Chondrocyte (in vitro differentiated cells): ENCODE data around the gene DHX58. TPM values are rescaled to one million over a fixed set of nuclear protein-coding genes. Genes with fewer than 3 reads are reported as not detected.
A peak's percentile ranks its signal among the peaks of the same experiment; 100 is the strongest.

Source experiments
- DNase-seq: peaks from one replicate; pipeline ENCODE4 v3.0.0; 2021; ENCODE audit warnings: mixed read lengths, low spot score
- H3K27ac Mint-ChIP-seq: one replicate; pipeline ENCODE4 v1.8.0; 2021; ENCODE audit warnings: mild to moderate bottlenecking, moderate library complexity, mixed read lengths; ENCODE audit not compliant: unreplicated experiment
- H3K27me3 Mint-ChIP-seq: 2 replicates; pipeline ENCODE4 v1.8.0; 2021; ENCODE audit warnings: low read depth, mixed read lengths
- H3K36me3 Mint-ChIP-seq: 2 replicates; pipeline ENCODE4 v1.8.0; 2021; ENCODE audit warnings: low read depth, mixed read lengths
- H3K4me1 Mint-ChIP-seq: 2 replicates; pipeline ENCODE4 v1.8.0; 2021; ENCODE audit warnings: low read depth, mild to moderate bottlenecking, mixed read lengths
- H3K4me3 Mint-ChIP-seq: one replicate; pipeline ENCODE4 v1.8.0; 2021; ENCODE audit warnings: mild to moderate bottlenecking, moderate library complexity, mixed read lengths; ENCODE audit not compliant: unreplicated experiment
- H3K9me3 Mint-ChIP-seq: 2 replicates; pipeline ENCODE4 v1.8.0; 2021; ENCODE audit warnings: low read depth, mixed read lengths
- total RNA-seq: library from RNA; stranded (reverse); gene quantifications from 3 replicates; pipeline ENCODE4 v1.2.1, GENCODE V29; 2021
- TF ChIP-seq, protein P1 (sequence below): fragments of 200-600 bp; sonication (generic); IDR thresholded peaks from 2 replicates; pipeline ENCODE4 v1.5.0; 2021; ENCODE audit warnings: antibody characterized with exemption, mild to moderate bottlenecking, moderate library complexity

Gene DHX58
- total RNA-seq, 1 donor from 2014 or later = 0.55 TPM

- no peak for DNase-seq
- Mint-ChIP-seq H3K9me3 (no peaks in the 10 kb centered on the region), H3K27ac (no peak overlapping the region), H3K27me3 (no peaks in the 10 kb centered on the region), H3K4me3 (no peak overlapping the region), H3K36me3 (peaks cover 14% of the 10 kb centered on the region), H3K4me1 (peaks cover 25% of the 10 kb centered on the region)
- TF ChIP-seq, protein P1, sequence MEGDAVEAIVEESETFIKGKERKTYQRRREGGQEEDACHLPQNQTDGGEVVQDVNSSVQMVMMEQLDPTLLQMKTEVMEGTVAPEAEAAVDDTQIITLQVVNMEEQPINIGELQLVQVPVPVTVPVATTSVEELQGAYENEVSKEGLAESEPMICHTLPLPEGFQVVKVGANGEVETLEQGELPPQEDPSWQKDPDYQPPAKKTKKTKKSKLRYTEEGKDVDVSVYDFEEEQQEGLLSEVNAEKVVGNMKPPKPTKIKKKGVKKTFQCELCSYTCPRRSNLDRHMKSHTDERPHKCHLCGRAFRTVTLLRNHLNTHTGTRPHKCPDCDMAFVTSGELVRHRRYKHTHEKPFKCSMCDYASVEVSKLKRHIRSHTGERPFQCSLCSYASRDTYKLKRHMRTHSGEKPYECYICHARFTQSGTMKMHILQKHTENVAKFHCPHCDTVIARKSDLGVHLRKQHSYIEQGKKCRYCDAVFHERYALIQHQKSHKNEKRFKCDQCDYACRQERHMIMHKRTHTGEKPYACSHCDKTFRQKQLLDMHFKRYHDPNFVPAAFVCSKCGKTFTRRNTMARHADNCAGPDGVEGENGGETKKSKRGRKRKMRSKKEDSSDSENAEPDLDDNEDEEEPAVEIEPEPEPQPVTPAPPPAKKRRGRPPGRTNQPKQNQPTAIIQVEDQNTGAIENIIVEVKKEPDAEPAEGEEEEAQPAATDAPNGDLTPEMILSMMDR = peak; percentile 90
Measured at GRCh38 chr17:42116705-42117396, 4.3 kb upstream of the DHX58 start.

GRCh38 chr17:42114118-42114517, 1.6 kb upstream of the DHX58 start:
- peaks cover 14% of the 10 kb centered on the region for H3K36me3 Mint-ChIP-seq

GRCh38 chr17:42113293-42114069, 967 bp upstream of the DHX58 start:
- no peak overlapping the region for H3K4me3 Mint-ChIP-seq
- no peak overlapping the region for H3K27ac Mint-ChIP-seq
- no peaks in the 10 kb centered on the region for H3K9me3 Mint-ChIP-seq
- DNase-seq = no peak
- peaks cover 10% of the 10 kb centered on the region for H3K4me1 Mint-ChIP-seq
- H3K27me3 Mint-ChIP-seq = no peaks in the 10 kb centered on the region
- TF ChIP-seq, protein P1 = no peak
- H3K36me3 Mint-ChIP-seq = peaks cover 14% of the 10 kb centered on the region

More at GRCh38 chr17:42114118-42114517, 1.6 kb upstream of the DHX58 start:
- DNase-seq = no peak
- TF ChIP-seq, protein P1 = no peak
- no peaks in the 10 kb centered on the region for H3K27me3 Mint-ChIP-seq
- H3K4me1 Mint-ChIP-seq = peaks cover 14% of the 10 kb centered on the region
- no peaks in the 10 kb centered on the region for H3K9me3 Mint-ChIP-seq
- H3K4me3 Mint-ChIP-seq = no peak overlapping the region
- no peak overlapping the region for H3K27ac Mint-ChIP-seq

- no peak for DNase-seq
- H3K4me1 Mint-ChIP-seq = peaks cover 14% of the 10 kb centered on the region
- H3K36me3 Mint-ChIP-seq = peaks cover 10% of the 10 kb centered on the region
- no peak overlapping the region for H3K27ac Mint-ChIP-seq
- TF ChIP-seq, protein P1 = no peak
- H3K4me3 Mint-ChIP-seq = no peak overlapping the region
- no peaks in the 10 kb centered on the region for H3K27me3 Mint-ChIP-seq
- no peaks in the 10 kb centered on the region for H3K9me3 Mint-ChIP-seq
Measured at GRCh38 chr17:42111871-42112551, 503 bp downstream of the DHX58 start.

- Mint-ChIP-seq H3K27me3 (no peaks in the 10 kb centered on the region), H3K4me1 (peaks cover 10% of the 10 kb centered on the region), H3K4me3 (no peak overlapping the region), H3K36me3 (peaks cover 9% of the 10 kb centered on the region), H3K27ac (no peak overlapping the region), H3K9me3 (no peaks in the 10 kb centered on the region)
- TF ChIP-seq, protein P1 = no peak
- no peak for DNase-seq
Measured at GRCh38 chr17:42111265-42111636, 1.3 kb downstream of the DHX58 start.
